ENCODE measurements around the gene RYK. TPM values are rescaled to one million over a fixed set of nuclear protein-coding genes. Genes with fewer than 3 reads are reported as not detected.

RYK gene
- 10 to 100 TPM; 15.9 to 28.5 (median 17.9) TPM for total RNA-seq
- long read RNA-seq, result 0 reads

DNA sequence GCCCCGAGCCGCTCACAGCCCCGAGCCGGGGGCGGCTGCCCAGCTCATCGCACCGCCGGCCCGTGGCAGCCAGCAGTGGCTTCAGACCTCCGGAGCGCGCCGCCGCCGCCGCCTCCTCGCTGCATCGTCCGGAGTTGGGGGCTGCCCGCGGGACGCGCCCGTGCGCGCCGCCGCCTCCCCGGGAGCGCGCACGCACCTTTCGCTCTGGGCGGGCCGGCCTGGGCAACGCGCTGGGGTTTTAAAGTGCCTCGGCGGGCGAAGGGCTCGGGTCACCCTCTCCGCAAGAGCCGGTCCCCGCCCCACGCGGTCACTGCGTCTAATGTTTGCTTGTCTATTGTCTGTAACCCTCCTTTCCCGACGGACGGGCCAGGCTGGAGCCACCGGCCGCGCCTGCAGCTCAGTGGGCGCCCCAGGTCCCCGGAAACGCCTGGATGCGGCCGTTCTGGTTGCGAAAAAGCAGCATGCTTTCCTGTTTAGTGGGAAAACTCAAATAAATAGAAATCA lies at the start of gene RYK:
Gene RYK (minus strand): TSS at position 143 of the 504 bp plus-strand sequence. CDS start 205 bp downstream, outside the sequence.
- H3K4me1 ChIP-seq, result peaks cover 0 to 7% (median 0%) of the 10 kb centered on the region in 4 donors
- ATAC-seq, result peak; percentile 95 to 96 (median 95)
- intact Hi-C loops (cut with DNase I), result no loop called here

DNA sequence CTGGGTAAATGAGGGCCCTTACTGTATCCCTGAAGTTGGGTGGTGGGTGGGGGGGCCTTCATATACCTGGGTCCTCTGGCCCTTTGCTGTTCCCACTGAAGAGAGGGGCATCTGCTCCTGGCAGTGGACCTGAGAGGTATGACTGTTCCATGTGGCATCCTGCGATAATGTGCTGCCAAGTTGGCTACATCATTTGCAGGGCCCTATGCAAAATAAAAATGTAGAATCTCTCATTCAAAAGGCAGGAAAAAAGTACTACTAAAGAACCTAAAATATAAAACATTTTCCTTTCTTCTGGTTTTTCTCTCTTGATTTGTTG lies 49.2 kb upstream of the RYK start:
- H3K9me3 ChIP-seq, result no peaks in the 10 kb centered on the region
- H3K4me1 ChIP-seq, result no peaks in the 10 kb centered on the region
- intact Hi-C loops (cut with DNase I), result loop anchor here (2.0 to 10.0 kb wide), 3 partner anchors 85 to 175 kb away; no protein-coding TSS in a partner anchor
- no peak for ATAC-seq
- TF ChIP-seq POLR2A (IDR thresholded peaks at IDR 0.05), result no peak
- TF ChIP-seq, protein P1, sequence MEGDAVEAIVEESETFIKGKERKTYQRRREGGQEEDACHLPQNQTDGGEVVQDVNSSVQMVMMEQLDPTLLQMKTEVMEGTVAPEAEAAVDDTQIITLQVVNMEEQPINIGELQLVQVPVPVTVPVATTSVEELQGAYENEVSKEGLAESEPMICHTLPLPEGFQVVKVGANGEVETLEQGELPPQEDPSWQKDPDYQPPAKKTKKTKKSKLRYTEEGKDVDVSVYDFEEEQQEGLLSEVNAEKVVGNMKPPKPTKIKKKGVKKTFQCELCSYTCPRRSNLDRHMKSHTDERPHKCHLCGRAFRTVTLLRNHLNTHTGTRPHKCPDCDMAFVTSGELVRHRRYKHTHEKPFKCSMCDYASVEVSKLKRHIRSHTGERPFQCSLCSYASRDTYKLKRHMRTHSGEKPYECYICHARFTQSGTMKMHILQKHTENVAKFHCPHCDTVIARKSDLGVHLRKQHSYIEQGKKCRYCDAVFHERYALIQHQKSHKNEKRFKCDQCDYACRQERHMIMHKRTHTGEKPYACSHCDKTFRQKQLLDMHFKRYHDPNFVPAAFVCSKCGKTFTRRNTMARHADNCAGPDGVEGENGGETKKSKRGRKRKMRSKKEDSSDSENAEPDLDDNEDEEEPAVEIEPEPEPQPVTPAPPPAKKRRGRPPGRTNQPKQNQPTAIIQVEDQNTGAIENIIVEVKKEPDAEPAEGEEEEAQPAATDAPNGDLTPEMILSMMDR (IDR thresholded peaks at IDR 0.05), result no peak
- H3K27ac ChIP-seq, result no peak overlapping the region
- no peak overlapping the region for H3K4me3 ChIP-seq
- no peaks in the 10 kb centered on the region for H3K27me3 ChIP-seq
- DNase-seq, result no peak
- no peaks in the 10 kb centered on the region for H3K36me3 ChIP-seq
- WGBS (ENCODE audit: insufficient coverage, low coverage, low lambda C conversion rate, missing lambda C conversion rate), result 90% methylated on average over 1 of the region's 1 CpG

More for the DNA sequence above, at the start of gene RYK:
- WGBS (ENCODE audit: insufficient coverage, low coverage, low lambda C conversion rate, missing lambda C conversion rate), result 0% methylated on average over 6 of the region's 59 CpGs
- Histone ChIP-seq H3K4me3 (peak within 1 kb of the TSS; percentile 58 to 82 (median 67)), H3K36me3 (no peaks in the 10 kb centered on the region), H3K27ac (peak within 1 kb of the TSS; percentile 77 to 82 (median 77)), H3K9me3 (no peaks in the 10 kb centered on the region), H3K27me3 (no peaks in the 10 kb centered on the region)
- TF ChIP-seq POLR2A (IDR thresholded peaks at IDR 0.05), result peak; percentile 84
- TF ChIP-seq, protein P1 (IDR thresholded peaks at IDR 0.05), result no peak
- peak; percentile 88 to 89 (median 88) for DNase-seq

DNA sequence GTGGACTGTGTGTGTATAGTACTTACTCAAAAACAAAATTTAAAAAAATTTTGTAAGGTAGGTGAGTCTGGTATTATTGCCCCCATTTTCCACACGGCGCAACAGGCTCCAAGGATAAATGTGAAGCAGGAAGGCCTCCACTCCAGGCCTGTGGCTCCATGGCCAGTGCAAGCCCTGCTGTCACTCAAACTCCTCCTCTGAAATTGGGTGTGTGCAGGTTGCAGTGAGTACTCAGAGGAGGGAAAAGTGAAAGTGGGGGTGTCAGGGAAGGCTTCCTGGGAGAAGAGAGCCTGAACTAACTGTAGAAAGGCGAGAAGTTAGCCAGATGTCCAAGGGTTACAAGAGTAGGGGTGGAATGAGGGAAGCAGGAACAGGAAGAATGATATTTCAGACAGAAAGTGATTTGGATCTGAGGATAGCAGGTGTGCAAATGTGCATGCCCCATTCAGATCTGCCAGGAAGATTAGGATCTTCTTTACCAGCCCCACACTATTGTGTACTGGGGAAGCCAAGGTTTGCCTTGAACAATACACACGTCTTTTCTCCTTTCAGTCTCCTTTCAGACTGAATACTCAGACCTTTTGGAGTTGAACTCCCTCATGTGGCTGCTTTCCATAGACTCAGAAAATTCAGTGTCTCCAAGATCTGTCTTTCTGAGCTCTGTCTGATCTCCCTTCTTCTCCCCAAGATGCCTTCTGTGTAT lies 48.7 kb upstream of the RYK start:
- no peaks in the 10 kb centered on the region for H3K36me3 ChIP-seq
- no peaks in the 10 kb centered on the region for H3K4me1 ChIP-seq
- no peaks in the 10 kb centered on the region for H3K9me3 ChIP-seq
- intact Hi-C loops (cut with DNase I), result loop anchor here in 1 of 2 donors (2.0 kb wide), 1 partner anchor 87 kb away; no protein-coding TSS in a partner anchor
- no peaks in the 10 kb centered on the region for H3K27me3 ChIP-seq
- WGBS (ENCODE audit: insufficient coverage, low coverage, low lambda C conversion rate, missing lambda C conversion rate), result 44% methylated on average over 4 of the region's 4 CpGs
- DNase-seq, result no peak
- TF ChIP-seq, protein P1 (IDR thresholded peaks at IDR 0.05), result peak; percentile 23 to 44 (median 28)
- TF ChIP-seq POLR2A (IDR thresholded peaks at IDR 0.05), result no peak
- peak; percentile 53 to 75 (median 58) for ATAC-seq
- no peak overlapping the region for H3K4me3 ChIP-seq
- H3K27ac ChIP-seq, result no peak overlapping the region

DNA sequence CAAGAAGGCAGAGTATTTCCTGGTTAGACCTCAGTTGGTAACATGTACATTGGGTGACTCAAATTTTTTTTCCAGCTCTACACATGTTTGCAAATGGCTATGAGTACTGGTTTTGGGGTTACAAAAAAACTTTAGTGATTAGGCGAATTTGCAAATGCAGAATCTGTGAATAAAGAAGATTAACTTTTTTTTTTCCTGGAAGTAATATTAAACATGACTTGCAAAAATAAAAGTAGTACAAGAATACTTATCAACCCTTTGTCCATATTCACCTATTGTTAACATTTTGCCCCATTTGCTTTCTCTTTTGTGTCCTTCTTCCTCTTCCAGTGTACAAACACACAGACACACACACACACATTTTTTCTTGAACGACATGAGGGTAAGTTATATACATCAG lies 47.6 kb upstream of the RYK start:
- no peak overlapping the region for H3K4me3 ChIP-seq
- H3K4me1 ChIP-seq, result no peaks in the 10 kb centered on the region
- ATAC-seq (no peak), DNase-seq (no peak)
- intact Hi-C loops (cut with DNase I), result loop anchor here in 1 of 2 donors (2.0 kb wide), 1 partner anchor 85 kb away; no protein-coding TSS in a partner anchor
- no peaks in the 10 kb centered on the region for H3K36me3 ChIP-seq
- H3K9me3 ChIP-seq, result no peaks in the 10 kb centered on the region
- TF ChIP-seq POLR2A (IDR thresholded peaks at IDR 0.05), result no peak
- TF ChIP-seq, protein P1 (IDR thresholded peaks at IDR 0.05), result no peak
- 88% methylated on average over 2 of the region's 2 CpGs for WGBS (ENCODE audit: insufficient coverage, low coverage, low lambda C conversion rate, missing lambda C conversion rate)
- H3K27me3 ChIP-seq, result no peaks in the 10 kb centered on the region
- H3K27ac ChIP-seq, result no peak overlapping the region
